Activated CD4-positive, alpha-beta T cell treated with anti-CD3 and anti-CD28 coated beads, Interleukin-2, amount 10 ng/mL, durations not matched to agents 24 days and 14 days (primary cell): ENCODE results near the gene TMED10. TPM values are rescaled to one million over a fixed set of nuclear protein-coding genes. Genes with fewer than 3 reads are reported as not detected.
"Not testable (repeated sequence)": the region's sequence is repeated elsewhere in the genome, so short reads cannot be mapped to it uniquely, and the experiment has no call there.

Experiments used
- DNase-seq: peaks from one replicate; pipeline ENCODE4 v3.0.0; 2022
- H3K27ac Mint-ChIP-seq: one replicate; pipeline ENCODE4 v1.8.0; 2022; ENCODE audit warnings: mild to moderate bottlenecking, mixed read lengths
- H3K27me3 Mint-ChIP-seq: one replicate; pipeline ENCODE4 v1.8.0; 2022; ENCODE audit warnings: mixed read lengths
- H3K36me3 Mint-ChIP-seq: one replicate; pipeline ENCODE4 v1.8.0; 2022; ENCODE audit warnings: low read depth, mild to moderate bottlenecking, mixed read lengths
- H3K4me1 Mint-ChIP-seq: one replicate; pipeline ENCODE4 v1.8.0; 2021; ENCODE audit warnings: mixed read lengths
- H3K4me3 Mint-ChIP-seq: one replicate; pipeline ENCODE4 v1.8.0; 2022; ENCODE audit warnings: mild to moderate bottlenecking, moderate library complexity, mixed read lengths
- H3K9me3 Mint-ChIP-seq: one replicate; pipeline ENCODE4 v1.8.0; 2021; ENCODE audit warnings: mixed read lengths
- intact Hi-C: fragments of 100-400 bp; cut with micrococcal nuclease; formaldehyde crosslinking; loops from one replicate; pipeline ENCODE4 v1.15.1; 2023
- total RNA-seq: library from RNA; stranded (reverse); gene quantifications from 2 replicates; pipeline ENCODE4 v1.2.3, GENCODE V29; 2022

The TMED10 gene
- total RNA-seq, 1 donor from 2014 or later = 192 TPM

- DNase-seq = no peak
- no peak overlapping the region for H3K27ac Mint-ChIP-seq
- H3K4me3 Mint-ChIP-seq = no peak overlapping the region
- intact Hi-C loops = no loop called here
- H3K27me3 Mint-ChIP-seq = no peaks in the 10 kb centered on the region
- H3K9me3 Mint-ChIP-seq = no peaks in the 10 kb centered on the region
- peaks cover 49% of the 10 kb centered on the region for H3K4me1 Mint-ChIP-seq
- H3K36me3 Mint-ChIP-seq = peaks cover 7% of the 10 kb centered on the region
Observed at GRCh38 chr14:75163677-75164076, 12.7 kb downstream of the TMED10 start.

GRCh38 chr14:75162631-75163030 is 13.8 kb downstream of the TMED10 start:
- intact Hi-C loops = no loop called here
- peaks cover 40% of the 10 kb centered on the region for H3K4me1 Mint-ChIP-seq
- H3K9me3 Mint-ChIP-seq = no peaks in the 10 kb centered on the region
- H3K27ac Mint-ChIP-seq = no peak overlapping the region
- H3K27me3 Mint-ChIP-seq = no peaks in the 10 kb centered on the region
- H3K4me3 Mint-ChIP-seq = no peak overlapping the region
- DNase-seq = no peak
- peaks cover 6% of the 10 kb centered on the region for H3K36me3 Mint-ChIP-seq

- intact Hi-C loops = no loop called here
- H3K9me3 Mint-ChIP-seq = no peaks in the 10 kb centered on the region
- no peaks in the 10 kb centered on the region for H3K27me3 Mint-ChIP-seq
- DNase-seq = no peak
- H3K4me3 Mint-ChIP-seq = no peak overlapping the region
- H3K27ac Mint-ChIP-seq = peak overlapping the region; percentile 5
- H3K4me1 Mint-ChIP-seq = peaks cover 48% of the 10 kb centered on the region
- peaks cover 9% of the 10 kb centered on the region for H3K36me3 Mint-ChIP-seq
Observed at GRCh38 chr14:75158843-75159614, 17.4 kb downstream of the TMED10 start.

GRCh38 chr14:75156901-75157300 is 19.5 kb downstream of the TMED10 start:
- peak; percentile 81 for DNase-seq
- Mint-ChIP-seq H3K27me3 (no peaks in the 10 kb centered on the region), H3K9me3 (no peaks in the 10 kb centered on the region), H3K4me1 (peaks cover 48% of the 10 kb centered on the region), H3K36me3 (peaks cover 10% of the 10 kb centered on the region), H3K4me3 (peak overlapping the region; percentile 5), H3K27ac (no peak overlapping the region)
- intact Hi-C loops = no loop called here

- H3K27me3 Mint-ChIP-seq = no peaks in the 10 kb centered on the region
- intact Hi-C loops = no loop called here
- H3K4me1 Mint-ChIP-seq = peaks cover 45% of the 10 kb centered on the region
- no peaks in the 10 kb centered on the region for H3K9me3 Mint-ChIP-seq
- no peak overlapping the region for H3K4me3 Mint-ChIP-seq
- peaks cover 15% of the 10 kb centered on the region for H3K36me3 Mint-ChIP-seq
- H3K27ac Mint-ChIP-seq = no peak overlapping the region
- DNase-seq = no peak
Observed at GRCh38 chr14:75156111-75156510, 20.3 kb downstream of the TMED10 start.

GRCh38 chr14:75155169-75155568 is 21.2 kb downstream of the TMED10 start:
- DNase-seq = no peak
- Mint-ChIP-seq H3K27ac (no peak overlapping the region), H3K4me3 (no peak overlapping the region), H3K9me3 (no peaks in the 10 kb centered on the region), H3K4me1 (peaks cover 39% of the 10 kb centered on the region), H3K27me3 (no peaks in the 10 kb centered on the region), H3K36me3 (peaks cover 14% of the 10 kb centered on the region)
- intact Hi-C loops = no loop called here

- peaks cover 28% of the 10 kb centered on the region for H3K4me1 Mint-ChIP-seq
- H3K4me3 Mint-ChIP-seq = no peak overlapping the region
- intact Hi-C loops = no loop called here
- peaks cover 23% of the 10 kb centered on the region for H3K36me3 Mint-ChIP-seq
- DNase-seq = no peak
- no peaks in the 10 kb centered on the region for H3K27me3 Mint-ChIP-seq
- H3K9me3 Mint-ChIP-seq = no peaks in the 10 kb centered on the region
- H3K27ac Mint-ChIP-seq = no peak overlapping the region
Observed at GRCh38 chr14:75153295-75153694, 23.1 kb downstream of the TMED10 start.

- Mint-ChIP-seq H3K9me3 (no peaks in the 10 kb centered on the region), H3K4me1 (peaks cover 26% of the 10 kb centered on the region), H3K27me3 (no peaks in the 10 kb centered on the region), H3K4me3 (no peak overlapping the region), H3K36me3 (peaks cover 28% of the 10 kb centered on the region), H3K27ac (no peak overlapping the region)
- DNase-seq = no peak
- intact Hi-C loops = no loop called here
Observed at GRCh38 chr14:75151851-75152250, 24.6 kb downstream of the TMED10 start.

- H3K4me3 Mint-ChIP-seq, H3K27me3 Mint-ChIP-seq, DNase-seq, H3K27ac Mint-ChIP-seq, H3K9me3 Mint-ChIP-seq, intact Hi-C loops: not testable (repeated sequence)
- Mint-ChIP-seq H3K4me1 (peaks cover 27% of the 10 kb centered on the region), H3K36me3 (peaks cover 37% of the 10 kb centered on the region)
Observed at GRCh38 chr14:75150637-75151036, 25.8 kb downstream of the TMED10 start.

GRCh38 chr14:75150150-75150549 is 26.3 kb downstream of the TMED10 start:
- no peaks in the 10 kb centered on the region for H3K27me3 Mint-ChIP-seq
- peaks cover 39% of the 10 kb centered on the region for H3K36me3 Mint-ChIP-seq
- H3K4me3 Mint-ChIP-seq = no peak overlapping the region
- H3K4me1 Mint-ChIP-seq = peaks cover 26% of the 10 kb centered on the region
- H3K27ac Mint-ChIP-seq = no peak overlapping the region
- intact Hi-C loops = no loop called here
- no peak for DNase-seq
- no peaks in the 10 kb centered on the region for H3K9me3 Mint-ChIP-seq

- H3K27ac Mint-ChIP-seq = no peak overlapping the region
- intact Hi-C loops = no loop called here
- no peak overlapping the region for H3K4me3 Mint-ChIP-seq
- peaks cover 46% of the 10 kb centered on the region for H3K36me3 Mint-ChIP-seq
- H3K4me1 Mint-ChIP-seq = peaks cover 34% of the 10 kb centered on the region
- no peaks in the 10 kb centered on the region for H3K9me3 Mint-ChIP-seq
- H3K27me3 Mint-ChIP-seq = no peaks in the 10 kb centered on the region
- DNase-seq = peak; percentile 64
Observed at GRCh38 chr14:75147423-75148071, 28.9 kb downstream of the TMED10 start.

GRCh38 chr14:75144944-75145343 is 31.5 kb downstream of the TMED10 start:
- peaks cover 38% of the 10 kb centered on the region for H3K4me1 Mint-ChIP-seq
- intact Hi-C loops = no loop called here
- H3K4me3 Mint-ChIP-seq = peak overlapping the region; percentile 29
- H3K9me3 Mint-ChIP-seq = no peaks in the 10 kb centered on the region
- no peaks in the 10 kb centered on the region for H3K27me3 Mint-ChIP-seq
- peak; percentile 72 for DNase-seq
- H3K27ac Mint-ChIP-seq = peak overlapping the region; percentile 8
- H3K36me3 Mint-ChIP-seq = peaks cover 35% of the 10 kb centered on the region

- DNase-seq = no peak
- peaks cover 44% of the 10 kb centered on the region for H3K4me1 Mint-ChIP-seq
- no peak overlapping the region for H3K27ac Mint-ChIP-seq
- peaks cover 31% of the 10 kb centered on the region for H3K36me3 Mint-ChIP-seq
- H3K4me3 Mint-ChIP-seq = no peak overlapping the region
- intact Hi-C loops = no loop called here
- H3K9me3 Mint-ChIP-seq = no peaks in the 10 kb centered on the region
- no peaks in the 10 kb centered on the region for H3K27me3 Mint-ChIP-seq
Observed at GRCh38 chr14:75143761-75144527, 32.5 kb downstream of the TMED10 start.

- H3K9me3 Mint-ChIP-seq = no peaks in the 10 kb centered on the region
- peaks cover 29% of the 10 kb centered on the region for H3K36me3 Mint-ChIP-seq
- H3K4me1 Mint-ChIP-seq = peaks cover 43% of the 10 kb centered on the region
- no peaks in the 10 kb centered on the region for H3K27me3 Mint-ChIP-seq
- intact Hi-C loops = no loop called here
- H3K4me3 Mint-ChIP-seq = no peak overlapping the region
- H3K27ac Mint-ChIP-seq = no peak overlapping the region
- DNase-seq = no peak
Observed at GRCh38 chr14:75142494-75142893, 33.9 kb downstream of the TMED10 start.
